Neuronal stem cell (in vitro differentiated cells): ENCODE data around the gene CDC42BPA.

ENCODE experiments used
- DNase-seq: peaks from one replicate; pipeline ENCODE4 v3.0.0-alpha.2; 2013; ENCODE audit warnings: low spot score
- H2AFZ ChIP-seq: one replicate; pipeline ENCODE4 v1.6.1; 2013; ENCODE audit warnings: mild to moderate bottlenecking, low read length, inconsistent platforms
- H2AK5ac ChIP-seq: 2 replicates; pipeline ENCODE4 v1.6.1; 2013; ENCODE audit warnings: low read depth, mild to moderate bottlenecking, inconsistent platforms, low read length, moderate library complexity, mixed read lengths
- H2BK120ac ChIP-seq: 2 replicates; pipeline ENCODE4 v1.6.1; 2013; ENCODE audit warnings: low read depth, mild to moderate bottlenecking, inconsistent platforms, low read length, moderate library complexity, mixed read lengths
- H2BK12ac ChIP-seq: one replicate; pipeline ENCODE4 v1.6.1; 2013; ENCODE audit warnings: low read length, inconsistent platforms
- H2BK15ac ChIP-seq: 2 replicates; pipeline ENCODE4 v1.6.1; 2013; ENCODE audit warnings: mild to moderate bottlenecking, low read length, inconsistent platforms, mixed read lengths
- H2BK5ac ChIP-seq: one replicate; pipeline ENCODE4 v1.6.1; 2013; ENCODE audit warnings: inconsistent platforms, mild to moderate bottlenecking, low read length, moderate library complexity
- H3K14ac ChIP-seq: one replicate; pipeline ENCODE4 v1.6.1; 2013; ENCODE audit warnings: low read length, inconsistent platforms
- H3K18ac ChIP-seq: 2 replicates; pipeline ENCODE4 v1.6.1; 2013; ENCODE audit warnings: low read length, inconsistent platforms
- H3K23ac ChIP-seq: 2 replicates; pipeline ENCODE4 v1.6.1; 2013; ENCODE audit warnings: low read depth, mild to moderate bottlenecking, mixed read lengths, low read length, inconsistent platforms; ENCODE audit not compliant: poor library complexity
- H3K27ac ChIP-seq: replicated peaks from 3 replicates; pipeline ENCODE4 v1.5.1; 2013; ENCODE audit warnings: low read length, inconsistent platforms
- H3K27me3 ChIP-seq, 3 experiments: 2 replicates each; pipeline ENCODE4 v1.6.1; 2013; ENCODE audit warnings: low read length in 3 of 3, mild to moderate bottlenecking in 2 of 3, inconsistent platforms in 1 of 3, low read depth in 1 of 3, mixed read lengths in 1 of 3, moderate library complexity in 1 of 3; ENCODE audit not compliant: control insufficient read depth in 3 of 3, insufficient read depth in 3 of 3
- H3K36me3 ChIP-seq, 2 donors: replicated peaks in 1 of 2; 2 replicates each; pipeline ENCODE4 v1.6.1; 2013; ENCODE audit warnings: low read length in 2 of 2; ENCODE audit not compliant: control insufficient read depth in 2 of 2, insufficient read depth in 2 of 2
- H3K4ac ChIP-seq: 2 replicates; pipeline ENCODE4 v1.6.1; 2013; ENCODE audit warnings: inconsistent platforms, mild to moderate bottlenecking, low read length, moderate library complexity
- H3K4me1 ChIP-seq, 2 donors: 1 replicate in 1 of 2; 2 replicates in 1 of 2; pipeline ENCODE4 v1.6.1; 2013; ENCODE audit warnings: low read length in 2 of 2, low read depth in 1 of 2; ENCODE audit not compliant: control insufficient read depth in 2 of 2, insufficient read depth in 1 of 2
- H3K4me2 ChIP-seq: one replicate; pipeline ENCODE4 v1.6.1; 2013; ENCODE audit warnings: mild to moderate bottlenecking, low read length, inconsistent platforms; ENCODE audit not compliant: insufficient read depth, poor library complexity, severe bottlenecking
- H3K4me3 ChIP-seq, 2 donors: 2 replicates each; pipeline ENCODE4 v1.5.1; 2013; ENCODE audit warnings: low read length in 2 of 2, mild to moderate bottlenecking in 2 of 2, inconsistent platforms in 1 of 2, moderate library complexity in 1 of 2
- H3K79me1 ChIP-seq: one replicate; pipeline ENCODE4 v1.6.1; 2013; ENCODE audit warnings: low read depth, mild to moderate bottlenecking, inconsistent platforms, low read length, moderate library complexity
- H3K9ac ChIP-seq: one replicate; pipeline ENCODE4 v1.6.1; 2013; ENCODE audit warnings: mild to moderate bottlenecking, low read depth, low read length, inconsistent platforms; ENCODE audit not compliant: poor library complexity
- H3K9me3 ChIP-seq, 2 donors: replicated peaks in 1 of 2; 2 replicates each; pipeline versions ENCODE3 to v1.6.1; 2013; ENCODE audit warnings: low read length in 2 of 2, mild to moderate bottlenecking in 2 of 2, inconsistent platforms in 1 of 2, low read depth in 1 of 2, mixed read lengths in 1 of 2, moderate library complexity in 1 of 2; ENCODE audit not compliant: control insufficient read depth in 2 of 2, insufficient read depth in 1 of 2
- H4K8ac ChIP-seq: one replicate; pipeline ENCODE4 v1.6.1; 2013; ENCODE audit warnings: low read depth, mild to moderate bottlenecking, inconsistent platforms, low read length, moderate library complexity
- H4K91ac ChIP-seq: one replicate; pipeline ENCODE4 v1.6.1; 2013; ENCODE audit warnings: low read length, low read depth, mild to moderate bottlenecking, inconsistent platforms; ENCODE audit not compliant: poor library complexity
- WGBS, 2 donors: extraction: QIAGEN DNeasy Blood & Tissue Kit; methylation state at CpG; one replicate each; pipeline ENCODE4 v1.1.7; 2013; ENCODE audit warnings: missing lambda C conversion rate in 2 of 2, mixed read lengths in 1 of 2; ENCODE audit not compliant: insufficient read length in 2 of 2, insufficient replicate concordance in 1 of 2; ENCODE audit errors: extremely low coverage in 2 of 2; 5-methylcytosine and 5-hydroxymethylcytosine counted together

Gene CDC42BPA

GRCh38 chr1:226945858-226946245 lies 372.4 kb downstream of the CDC42BPA start:
- DNase-seq = no peak
- Histone ChIP-seq H2AK5ac (peak overlapping the region; percentile 45), H2BK15ac (no peak overlapping the region), H3K18ac (no peak overlapping the region), H3K14ac (no peak overlapping the region), H3K9ac (no peak overlapping the region), H4K8ac (no peak overlapping the region), H3K79me1 (no peaks in the 10 kb centered on the region), H3K27ac (no peak overlapping the region), H2BK120ac (peak overlapping the region; percentile 51), H3K4ac (no peak overlapping the region), H4K91ac (no peak overlapping the region), H3K4me2 (no peak overlapping the region), H2BK12ac (no peak overlapping the region), H2BK5ac (no peak overlapping the region), H3K36me3 (no peaks in the 10 kb centered on the region), H3K4me3 (no peak overlapping the region), H3K23ac (no peak overlapping the region), H3K9me3 (peaks cover 2 to 6% of the 10 kb centered on the region in 2 donors), H3K4me1 (peaks cover 8 to 17% of the 10 kb centered on the region in 2 donors), H3K27me3 (no peaks in the 10 kb centered on the region), H2AFZ (no peak overlapping the region)
- no CpG with 5 or more reads among the region's 8 CpGs for WGBS, 2 donors

GRCh38 chr1:226945106-226945857 lies 373.0 kb downstream of the CDC42BPA start:
- no peak for DNase-seq

GRCh38 chr1:226943927-226944326 lies 374.4 kb downstream of the CDC42BPA start:
- Histone ChIP-seq H4K8ac (no peak overlapping the region), H4K91ac (no peak overlapping the region), H3K4me1 (peaks cover 11 to 18% of the 10 kb centered on the region in 2 donors), H3K79me1 (peaks cover 3% of the 10 kb centered on the region), H3K9me3 (peaks cover 2 to 6% of the 10 kb centered on the region in 2 donors), H3K27me3 (no peaks in the 10 kb centered on the region), H3K36me3 (no peaks in the 10 kb centered on the region), H2AFZ (no peak overlapping the region), H3K14ac (no peak overlapping the region), H2AK5ac (peak overlapping the region; percentile 76), H3K4me2 (no peak overlapping the region), H3K9ac (no peak overlapping the region), H2BK15ac (no peak overlapping the region), H3K27ac (no peak overlapping the region), H2BK12ac (no peak overlapping the region), H3K4me3 (no peak overlapping the region), H2BK120ac (no peak overlapping the region), H3K4ac (no peak overlapping the region), H2BK5ac (no peak overlapping the region), H3K23ac (no peak overlapping the region), H3K18ac (no peak overlapping the region)
- WGBS, 2 donors = no CpG with 5 or more reads among the region's 2 CpGs
- DNase-seq = no peak

More at GRCh38 chr1:226945106-226945857, 373.0 kb downstream of the CDC42BPA start:
- H3K4me2 ChIP-seq = no peak overlapping the region
- H4K8ac ChIP-seq = no peak overlapping the region
- no peak overlapping the region for H2BK12ac ChIP-seq
- H2AFZ ChIP-seq = no peak overlapping the region
- H3K23ac ChIP-seq = no peak overlapping the region
- no CpG with 5 or more reads among the region's 19 CpGs for WGBS, 2 donors
- H2BK15ac ChIP-seq = no peak overlapping the region
- no peak overlapping the region for H2BK5ac ChIP-seq
- no peak overlapping the region for H3K9ac ChIP-seq
- H3K4ac ChIP-seq = no peak overlapping the region
- H3K36me3 ChIP-seq = no peaks in the 10 kb centered on the region
- H3K14ac ChIP-seq = no peak overlapping the region
- peak overlapping the region; percentile 16 for H3K18ac ChIP-seq
- H3K79me1 ChIP-seq = peaks cover 2% of the 10 kb centered on the region
- peaks cover 11 to 18% of the 10 kb centered on the region in 2 donors for H3K4me1 ChIP-seq
- H2BK120ac ChIP-seq = no peak overlapping the region
- no peak overlapping the region for H2AK5ac ChIP-seq
- no peak overlapping the region for H4K91ac ChIP-seq
- no peak overlapping the region for H3K4me3 ChIP-seq
- H3K9me3 ChIP-seq = peaks cover 2 to 6% of the 10 kb centered on the region in 2 donors
- no peaks in the 10 kb centered on the region for H3K27me3 ChIP-seq
- no peak overlapping the region for H3K27ac ChIP-seq

- Histone ChIP-seq H3K18ac (no peak overlapping the region), H3K4ac (no peak overlapping the region), H2AK5ac (no peak overlapping the region), H3K36me3 (no peaks in the 10 kb centered on the region), H2BK5ac (no peak overlapping the region), H3K9me3 (peaks cover 1 to 5% of the 10 kb centered on the region in 2 donors), H3K4me1 (peaks cover 12 to 18% of the 10 kb centered on the region in 2 donors), H4K91ac (no peak overlapping the region), H3K4me2 (no peak overlapping the region), H3K23ac (no peak overlapping the region), H3K79me1 (peaks cover 3% of the 10 kb centered on the region), H3K9ac (no peak overlapping the region), H2AFZ (no peak overlapping the region), H3K27ac (no peak overlapping the region), H4K8ac (no peak overlapping the region), H2BK120ac (no peak overlapping the region), H2BK12ac (no peak overlapping the region), H2BK15ac (no peak overlapping the region), H3K4me3 (no peak overlapping the region), H3K14ac (no peak overlapping the region), H3K27me3 (no peaks in the 10 kb centered on the region)
- DNase-seq = no peak
- no CpG with 5 or more reads among the region's 5 CpGs for WGBS, 2 donors
These were observed 375.1 kb downstream of the CDC42BPA start for GRCh38 chr1:226943156-226943555.
